Fibroblast of pulmonary artery (primary cell): ENCODE measurements around the gene TPST1.
"Not testable (repeated sequence)": the region's sequence is repeated elsewhere in the genome, so short reads cannot be mapped to it uniquely, and the experiment has no call there.

Experiments
- DNase-seq: peaks from one replicate; pipeline ENCODE4 v3.0.0-alpha.2; 2010; ENCODE audit warnings: low read depth
- H3K4me3 ChIP-seq: replicated peaks from 2 replicates; pipeline ENCODE4 v1.5.1; 2011; ENCODE audit warnings: low read depth, mild to moderate bottlenecking, control low read depth, low read length, moderate library complexity
- CTCF ChIP-seq: IDR thresholded peaks from 2 replicates; pipeline ENCODE4 v1.5.1; 2011; ENCODE audit warnings: mild to moderate bottlenecking, control low read depth, low read length, inconsistent platforms; ENCODE audit errors: missing control alignments

The TPST1 gene

GRCh38 chr7:66359656-66360211, 154.6 kb downstream of the TPST1 start:
- no peak for TF ChIP-seq CTCF
- H3K4me3 ChIP-seq: no peak overlapping the region

GRCh38 chr7:66362136-66362535, 157.0 kb downstream of the TPST1 start:
- TF ChIP-seq CTCF: no peak
- H3K4me3 ChIP-seq: no peak overlapping the region
- DNase-seq: no peak

More at GRCh38 chr7:66359656-66360211, 154.6 kb downstream of the TPST1 start:
- DNase-seq: peak; percentile 24

GRCh38 chr7:66363635-66364034, 158.5 kb downstream of the TPST1 start:
- no peak overlapping the region for H3K4me3 ChIP-seq
- TF ChIP-seq CTCF: no peak
- DNase-seq: no peak

- not testable (repeated sequence) for DNase-seq, H3K4me3 ChIP-seq
Measured at GRCh38 chr7:66365031-66365430, 159.9 kb downstream of the TPST1 start.

- no peak for TF ChIP-seq CTCF
- DNase-seq: no peak
- H3K4me3 ChIP-seq: no peak overlapping the region
Measured at GRCh38 chr7:66371096-66371824, 166.1 kb downstream of the TPST1 start.

GRCh38 chr7:66374141-66374840, 169.2 kb downstream of the TPST1 start:
- not testable (repeated sequence) for H3K4me3 ChIP-seq
- peak; percentile 49 for DNase-seq

GRCh38 chr7:66376264-66376945, 171.3 kb downstream of the TPST1 start:
- H3K4me3 ChIP-seq: no peak overlapping the region
- DNase-seq: no peak
- TF ChIP-seq CTCF: no peak
